ENCODE results near the gene ARV1. TPM values are rescaled to one million over a fixed set of nuclear protein-coding genes. Genes with fewer than 3 reads are reported as not detected.
"Not testable (repeated sequence)": the region's sequence is repeated elsewhere in the genome, so short reads cannot be mapped to it uniquely, and the experiment has no call there.

ARV1 gene
- total RNA-seq, 4 donors from 2014 or later: 7.1 to 37.3 (median 18.4) TPM

DNA sequence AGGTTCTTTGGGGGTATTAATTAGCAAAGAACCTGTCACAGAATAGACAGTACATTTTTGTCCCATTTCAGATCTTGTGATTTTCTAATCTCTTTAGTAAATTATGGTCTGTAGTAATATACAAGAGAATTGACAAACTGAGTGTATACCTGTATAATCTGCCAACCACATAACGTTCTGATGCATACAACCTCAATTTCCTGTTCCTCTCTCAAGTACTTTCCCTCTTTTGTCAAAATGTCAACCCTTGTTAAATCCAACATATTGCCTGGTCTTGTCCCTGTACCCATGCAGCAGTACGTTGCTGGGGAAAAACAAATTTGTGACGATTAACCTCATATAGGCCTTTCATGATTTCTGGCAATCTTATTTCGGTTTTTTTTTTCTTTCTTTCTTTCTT, 1.1 kb downstream of the ARV1 start:
- H3K27me3 ChIP-seq: no peaks in the 10 kb centered on the region
- peak overlapping the region in 2 of 4 donors; percentile 83 to 93 for H3K27ac ChIP-seq
- peak overlapping the region in 2 of 4 donors; percentile 91 for H3K4me3 ChIP-seq
- peaks cover 0 to 5% (median 2%) of the 10 kb centered on the region in 4 donors for H3K36me3 ChIP-seq
- no peak for TF ChIP-seq POLR2A (IDR thresholded peaks at IDR 0.05)
- TF ChIP-seq EP300 (IDR thresholded peaks at IDR 0.05; ENCODE audit: low read depth): no peak
- no peak for TF ChIP-seq CTCF (IDR thresholded peaks at IDR 0.05)
- no peak for TF ChIP-seq POLR2AphosphoS5 (IDR thresholded peaks at IDR 0.05)
- DNase-seq: no peak
- WGBS, 2 donors (ENCODE audit: low coverage in 1 of 2): 17 to 72% methylated on average over 1 to 4 of the region's 4 CpGs
- no peaks in the 10 kb centered on the region for H3K9me3 ChIP-seq
- peaks cover 10 to 54% (median 35%) of the 10 kb centered on the region in 4 donors for H3K4me1 ChIP-seq
- in situ Hi-C loops (cut with MboI; ENCODE audit: low pct_ligation_motif_present in 1 of 4, low pct_unique_long_range_greater_than_20kb in 1 of 4, low sequenced_read_pairs in 3 of 4) (no loop called here), intact Hi-C loops (cut with DNase I; ENCODE audit: low total_unique reads) (no loop called here)

DNA sequence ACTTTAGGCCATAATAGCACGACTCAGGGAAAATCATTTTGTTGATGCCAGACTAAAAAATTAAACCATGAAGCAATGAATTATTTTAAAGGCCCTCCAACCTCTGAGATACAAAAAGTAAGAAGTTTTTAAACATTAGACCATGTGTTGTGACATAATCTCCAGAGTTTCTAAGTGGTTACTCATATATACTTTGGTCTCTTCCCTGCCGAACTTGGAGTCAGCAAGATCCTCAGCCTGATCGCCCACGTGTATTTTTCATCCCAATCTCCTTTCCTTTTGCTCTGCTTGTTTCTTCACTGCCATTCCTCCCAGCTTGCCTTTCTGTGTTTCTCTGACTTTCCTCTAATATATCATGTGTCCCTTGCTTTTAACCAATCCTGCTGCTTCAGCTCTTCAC, 3.8 kb downstream of the ARV1 start:
- intact Hi-C loops (cut with DNase I; ENCODE audit: low total_unique reads) (no loop called here), in situ Hi-C loops (cut with MboI; ENCODE audit: low pct_ligation_motif_present in 1 of 4, low pct_unique_long_range_greater_than_20kb in 1 of 4, low sequenced_read_pairs in 3 of 4) (no loop called here)
- Histone ChIP-seq H3K27ac (peak overlapping the region in 1 of 4 donors; percentile 80), H3K36me3 (peaks cover 0 to 4% (median 0%) of the 10 kb centered on the region in 4 donors), H3K4me3 (no peak overlapping the region), H3K4me1 (peaks cover 10 to 64% (median 43%) of the 10 kb centered on the region in 4 donors), H3K9me3 (no peaks in the 10 kb centered on the region), H3K27me3 (no peaks in the 10 kb centered on the region)
- WGBS, 2 donors (ENCODE audit: low coverage in 1 of 2): 53 to 66% methylated on average over 4 of the region's 4 CpGs
- no peak for TF ChIP-seq CTCF (IDR thresholded peaks at IDR 0.05)
- TF ChIP-seq POLR2A (IDR thresholded peaks at IDR 0.05): no peak
- no peak for TF ChIP-seq EP300 (IDR thresholded peaks at IDR 0.05; ENCODE audit: low read depth)
- no peak for TF ChIP-seq POLR2AphosphoS5 (IDR thresholded peaks at IDR 0.05)
- no peak for DNase-seq

DNA sequence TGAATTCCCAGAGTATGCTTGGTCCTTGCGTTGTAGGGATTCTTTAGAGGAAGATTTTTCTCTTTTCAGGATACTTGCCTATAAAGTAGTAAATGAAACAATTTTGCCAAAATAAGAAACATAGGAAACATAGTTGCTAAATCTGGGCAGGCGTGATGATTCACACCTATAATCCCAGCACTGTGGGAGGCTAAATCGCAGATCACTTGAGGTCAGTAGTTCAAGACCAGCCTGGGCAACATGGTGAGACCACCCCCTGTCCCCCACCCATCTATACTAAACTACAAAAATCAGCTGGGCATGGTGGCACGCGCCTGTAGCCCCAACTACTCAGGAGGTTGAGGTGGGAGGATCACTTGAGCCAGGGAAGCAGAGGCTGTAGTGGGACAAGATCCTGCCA, 4.9 kb downstream of the ARV1 start:
- in situ Hi-C loops (cut with MboI; ENCODE audit: low pct_ligation_motif_present in 1 of 4, low pct_unique_long_range_greater_than_20kb in 1 of 4, low sequenced_read_pairs in 3 of 4): no loop called here
- Histone ChIP-seq H3K9me3 (no peaks in the 10 kb centered on the region), H3K27me3 (no peaks in the 10 kb centered on the region), H3K36me3 (peaks cover 0 to 4% (median 0%) of the 10 kb centered on the region in 4 donors), H3K4me1 (peaks cover 10 to 65% (median 40%) of the 10 kb centered on the region in 4 donors), H3K4me3 (no peak overlapping the region), H3K27ac (peak overlapping the region in 3 of 4 donors; percentile 72 to 80 (median 77))
- WGBS, 2 donors (ENCODE audit: low coverage in 1 of 2): 83 to 94% methylated on average over 3 to 5 of the region's 5 CpGs
- no peak for DNase-seq
- TF ChIP-seq POLR2AphosphoS5 (IDR thresholded peaks at IDR 0.05): no peak
- TF ChIP-seq POLR2A (IDR thresholded peaks at IDR 0.05): no peak
- TF ChIP-seq CTCF (IDR thresholded peaks at IDR 0.05): no peak
- TF ChIP-seq EP300 (IDR thresholded peaks at IDR 0.05; ENCODE audit: low read depth): no peak
- intact Hi-C loops (cut with DNase I; ENCODE audit: low total_unique reads): no loop called here

DNA sequence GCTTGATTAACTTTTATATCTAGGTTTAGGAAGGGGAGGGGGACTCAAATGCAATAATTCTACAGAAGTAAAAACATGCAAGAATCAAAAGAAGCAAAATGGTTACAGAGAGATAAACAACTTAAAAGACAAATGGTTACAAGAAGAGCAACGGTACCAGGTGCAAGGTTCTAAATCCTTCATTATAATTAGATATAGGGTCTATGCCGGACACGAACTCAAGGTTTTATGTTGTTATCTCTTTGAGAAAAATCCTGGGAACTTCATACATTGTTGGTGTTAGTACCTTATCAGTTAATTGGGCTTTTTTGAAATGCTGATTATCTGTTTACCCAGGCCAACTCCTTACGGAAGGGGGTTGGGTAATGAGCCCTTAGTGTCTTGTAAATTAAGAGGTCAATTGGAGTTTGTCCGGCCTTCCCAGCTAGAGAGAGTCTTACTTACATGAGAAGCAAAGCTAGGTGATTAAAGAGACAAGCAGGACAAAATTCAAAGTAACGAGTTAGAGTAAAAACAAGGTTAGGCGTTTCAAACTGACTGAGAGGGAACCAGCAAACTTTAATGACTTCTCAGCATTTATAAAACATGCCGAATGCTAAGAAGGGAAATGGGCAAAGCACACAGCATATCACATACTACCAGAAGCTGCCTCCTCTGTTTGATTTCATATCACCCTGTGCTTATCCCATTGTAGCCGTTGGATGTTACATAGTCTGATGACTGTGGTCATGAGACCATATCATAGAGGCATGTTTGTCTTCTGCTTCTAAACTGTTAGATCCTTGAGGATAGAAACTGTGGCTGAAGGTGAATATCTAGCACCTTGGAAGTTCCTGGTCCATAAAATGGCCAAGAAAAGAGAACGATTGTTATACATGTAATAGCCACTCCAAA, 6.0 kb downstream of the ARV1 start:
- DNase-seq; H3K4me3 ChIP-seq; in situ Hi-C loops (cut with MboI; ENCODE audit: low pct_ligation_motif_present in 1 of 4, low pct_unique_long_range_greater_than_20kb in 1 of 4, low sequenced_read_pairs in 3 of 4); intact Hi-C loops (cut with DNase I; ENCODE audit: low total_unique reads); H3K27me3 ChIP-seq; H3K9me3 ChIP-seq: not testable (repeated sequence)
- Histone ChIP-seq H3K36me3 (peaks cover 0 to 13% (median 0%) of the 10 kb centered on the region in 4 donors), H3K27ac (peak overlapping the region; percentile 68 to 80 (median 74)), H3K4me1 (peaks cover 7 to 59% (median 35%) of the 10 kb centered on the region in 4 donors)
- 43 to 50% methylated on average over 9 to 10 of the region's 10 CpGs for WGBS, 2 donors (ENCODE audit: low coverage in 1 of 2)
